ENCODE data around the gene GIGYF1.

DNA sequence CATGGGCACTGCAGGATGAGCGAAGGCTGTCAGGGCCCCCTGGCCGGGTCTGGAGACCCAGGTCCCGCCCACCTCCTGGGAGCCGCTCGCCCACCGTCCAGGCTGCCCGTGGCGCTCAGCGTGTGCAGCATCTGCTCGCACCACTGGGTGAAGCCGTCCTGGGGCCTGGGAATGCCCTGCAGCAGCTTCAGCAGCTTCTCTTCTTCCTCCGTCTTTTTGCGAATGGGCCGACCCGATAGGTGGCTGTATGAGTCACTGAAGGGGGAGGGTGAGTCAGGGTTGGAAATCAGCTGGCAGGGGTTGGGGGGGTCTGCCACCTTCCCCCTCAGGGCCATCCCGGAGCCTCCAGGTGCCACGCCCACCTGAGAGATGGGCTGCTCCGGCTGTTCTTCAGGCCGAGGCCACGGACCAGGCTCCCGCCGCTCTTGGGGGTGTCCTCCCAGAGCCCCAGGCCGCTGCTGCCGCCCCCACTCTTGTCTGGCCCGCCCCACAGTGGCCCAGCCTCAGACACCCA is 11.8 kb downstream of the GIGYF1 start:
- TF ChIP-seq, protein P1, sequence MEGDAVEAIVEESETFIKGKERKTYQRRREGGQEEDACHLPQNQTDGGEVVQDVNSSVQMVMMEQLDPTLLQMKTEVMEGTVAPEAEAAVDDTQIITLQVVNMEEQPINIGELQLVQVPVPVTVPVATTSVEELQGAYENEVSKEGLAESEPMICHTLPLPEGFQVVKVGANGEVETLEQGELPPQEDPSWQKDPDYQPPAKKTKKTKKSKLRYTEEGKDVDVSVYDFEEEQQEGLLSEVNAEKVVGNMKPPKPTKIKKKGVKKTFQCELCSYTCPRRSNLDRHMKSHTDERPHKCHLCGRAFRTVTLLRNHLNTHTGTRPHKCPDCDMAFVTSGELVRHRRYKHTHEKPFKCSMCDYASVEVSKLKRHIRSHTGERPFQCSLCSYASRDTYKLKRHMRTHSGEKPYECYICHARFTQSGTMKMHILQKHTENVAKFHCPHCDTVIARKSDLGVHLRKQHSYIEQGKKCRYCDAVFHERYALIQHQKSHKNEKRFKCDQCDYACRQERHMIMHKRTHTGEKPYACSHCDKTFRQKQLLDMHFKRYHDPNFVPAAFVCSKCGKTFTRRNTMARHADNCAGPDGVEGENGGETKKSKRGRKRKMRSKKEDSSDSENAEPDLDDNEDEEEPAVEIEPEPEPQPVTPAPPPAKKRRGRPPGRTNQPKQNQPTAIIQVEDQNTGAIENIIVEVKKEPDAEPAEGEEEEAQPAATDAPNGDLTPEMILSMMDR (optimal IDR thresholded peaks at IDR 0.05 in 1 of 3, IDR thresholded peaks at IDR 0.05 in 1 of 3, conservative IDR thresholded peaks at IDR 0.05 in 1 of 3; ENCODE audit: extremely low read depth in 1 of 3, insufficient read depth in 2 of 3, low read length in 3 of 3): no peak
- no peak for TF ChIP-seq EZH2 (IDR thresholded peaks at IDR 0.05; ENCODE audit: low read length)
